Mammary epithelial cell (primary cell): ENCODE data around the gene SERAC1.

Experiments
- CTCF ChIP-seq, 2 donors: IDR thresholded peaks in 1 of 2; conservative IDR thresholded peaks in 1 of 2; 2 replicates each; pipeline ENCODE4 v1.5.1; 2011 to 2012; ENCODE audit warnings: inconsistent platforms in 2 of 2, low read length in 2 of 2, mild to moderate bottlenecking in 2 of 2, control low read depth in 1 of 2, low read depth in 1 of 2; ENCODE audit not compliant: insufficient read depth in 1 of 2; ENCODE audit errors: extremely low read depth in 1 of 2
- EZH2 ChIP-seq: IDR thresholded peaks from 2 replicates; pipeline ENCODE4 v1.6.1; 2012; ENCODE audit warnings: low read length, inconsistent platforms, borderline replicate concordance

- TF ChIP-seq CTCF (conservative IDR thresholded peaks at IDR 0.05 in 1 of 2, IDR thresholded peaks at IDR 0.05 in 1 of 2; ENCODE audit: extremely low read depth in 1 of 2, insufficient read depth in 1 of 2, low read depth in 1 of 2, low read length in 2 of 2): no peak
- TF ChIP-seq EZH2: no peak
Observed at GRCh38 chr6:158160932-158161539, 7.0 kb downstream of the SERAC1 start.
